Measurements from ENCODE around the gene INSRR.

DNA sequence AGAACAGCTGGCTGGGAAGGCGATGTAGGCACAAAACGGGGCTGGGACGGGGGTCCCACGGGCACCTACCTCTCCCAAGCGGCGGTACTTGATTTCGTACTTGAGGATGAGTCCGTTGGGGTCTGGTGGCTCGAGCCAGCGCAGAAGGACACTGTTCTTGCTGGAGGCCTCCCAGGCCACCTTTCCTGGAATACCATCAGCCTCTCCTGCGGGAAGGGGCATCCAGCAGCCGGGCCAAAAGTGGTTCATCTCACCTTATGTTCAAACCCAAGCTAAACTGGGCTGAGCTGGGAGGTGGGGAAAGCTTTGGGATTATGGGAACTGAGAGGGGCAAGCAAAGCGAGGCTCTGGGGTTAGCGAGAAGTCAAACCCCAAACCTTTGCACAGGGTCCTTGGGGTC, 14.3 kb downstream of the INSRR start:
- TF ChIP-seq, protein P1, sequence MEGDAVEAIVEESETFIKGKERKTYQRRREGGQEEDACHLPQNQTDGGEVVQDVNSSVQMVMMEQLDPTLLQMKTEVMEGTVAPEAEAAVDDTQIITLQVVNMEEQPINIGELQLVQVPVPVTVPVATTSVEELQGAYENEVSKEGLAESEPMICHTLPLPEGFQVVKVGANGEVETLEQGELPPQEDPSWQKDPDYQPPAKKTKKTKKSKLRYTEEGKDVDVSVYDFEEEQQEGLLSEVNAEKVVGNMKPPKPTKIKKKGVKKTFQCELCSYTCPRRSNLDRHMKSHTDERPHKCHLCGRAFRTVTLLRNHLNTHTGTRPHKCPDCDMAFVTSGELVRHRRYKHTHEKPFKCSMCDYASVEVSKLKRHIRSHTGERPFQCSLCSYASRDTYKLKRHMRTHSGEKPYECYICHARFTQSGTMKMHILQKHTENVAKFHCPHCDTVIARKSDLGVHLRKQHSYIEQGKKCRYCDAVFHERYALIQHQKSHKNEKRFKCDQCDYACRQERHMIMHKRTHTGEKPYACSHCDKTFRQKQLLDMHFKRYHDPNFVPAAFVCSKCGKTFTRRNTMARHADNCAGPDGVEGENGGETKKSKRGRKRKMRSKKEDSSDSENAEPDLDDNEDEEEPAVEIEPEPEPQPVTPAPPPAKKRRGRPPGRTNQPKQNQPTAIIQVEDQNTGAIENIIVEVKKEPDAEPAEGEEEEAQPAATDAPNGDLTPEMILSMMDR (IDR thresholded peaks at IDR 0.05) = no peak
- TF ChIP-seq POLR2A (IDR thresholded peaks at IDR 0.05) = no peak
- no peak for TF ChIP-seq POLR2AphosphoS5 (IDR thresholded peaks at IDR 0.05)

Data from gastroesophageal sphincter (tissue), 3 donors.